Activated CD4-positive, alpha-beta T cell treated with anti-CD3 and anti-CD28 coated beads for 1 hour (primary cell): ENCODE measurements around the gene ISCA2.
"Not testable (repeated sequence)": the region's sequence is repeated elsewhere in the genome, so short reads cannot be mapped to it uniquely, and the experiment has no call there.

ENCODE experiments used
- DNase-seq: peaks from one replicate; pipeline ENCODE4 v3.0.0-alpha.2; 2020

Gene ISCA2

DNA sequence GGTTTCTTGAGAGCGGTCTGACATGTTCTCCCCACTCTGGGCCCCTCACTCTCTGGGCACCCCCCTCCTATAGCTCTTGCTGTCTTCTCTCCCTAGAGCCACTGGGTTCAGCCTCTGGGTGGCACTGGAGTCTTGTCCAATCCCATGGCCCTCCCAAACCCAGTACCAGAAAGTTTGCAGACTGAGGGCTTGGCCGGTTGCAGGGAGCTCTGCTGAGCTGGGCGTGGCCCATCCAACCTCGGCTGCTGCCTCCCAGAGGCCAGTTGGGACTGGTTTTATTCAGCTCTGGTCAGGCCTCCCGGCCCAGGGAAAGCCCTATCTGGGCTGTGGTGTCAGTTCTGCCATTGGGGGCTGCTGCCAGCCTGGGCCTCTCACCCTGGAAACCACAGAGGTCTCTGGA is 37.9 kb downstream of the ISCA2 start:
- no peak for DNase-seq

DNA sequence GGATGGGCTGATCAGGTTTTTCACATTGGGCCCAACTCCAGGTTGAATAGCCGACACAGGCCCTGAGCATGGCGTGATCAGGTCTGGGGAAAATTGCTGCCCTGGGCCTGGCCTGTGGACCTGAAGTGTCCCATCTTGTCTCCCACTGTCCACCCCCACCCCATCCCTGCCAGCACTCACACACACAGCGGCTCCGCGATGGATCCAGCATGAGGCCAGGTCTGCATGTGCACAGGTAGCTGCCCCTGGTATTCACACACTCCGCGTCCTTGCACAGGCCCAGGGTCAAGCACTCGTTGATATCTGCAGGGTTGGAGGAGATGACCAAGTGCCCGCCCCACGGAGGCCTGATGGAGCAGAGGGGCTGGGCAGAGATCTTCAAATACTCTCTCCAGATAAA is 38.7 kb downstream of the ISCA2 start:
- no peak for DNase-seq

DNA sequence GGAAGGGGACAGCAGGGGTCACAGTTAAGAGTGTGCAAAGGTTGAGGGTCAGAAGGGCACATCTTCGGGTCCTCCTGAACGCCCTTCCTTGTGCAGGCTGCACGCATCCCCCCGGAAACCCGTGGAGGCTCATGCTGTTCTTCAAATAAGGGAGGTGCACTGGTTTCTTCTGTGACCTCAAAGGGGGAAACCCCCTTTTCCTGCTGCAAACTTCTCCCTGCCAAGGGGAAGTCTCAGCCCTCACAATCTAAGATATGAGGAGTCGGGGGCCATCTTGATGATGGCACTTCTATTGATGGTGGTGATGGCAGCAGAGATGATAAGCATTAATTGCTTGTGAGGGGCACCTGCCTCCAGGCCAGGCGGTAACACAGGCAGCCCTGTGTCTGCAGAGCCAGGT is 40.0 kb downstream of the ISCA2 start:
- no peak for DNase-seq

DNA sequence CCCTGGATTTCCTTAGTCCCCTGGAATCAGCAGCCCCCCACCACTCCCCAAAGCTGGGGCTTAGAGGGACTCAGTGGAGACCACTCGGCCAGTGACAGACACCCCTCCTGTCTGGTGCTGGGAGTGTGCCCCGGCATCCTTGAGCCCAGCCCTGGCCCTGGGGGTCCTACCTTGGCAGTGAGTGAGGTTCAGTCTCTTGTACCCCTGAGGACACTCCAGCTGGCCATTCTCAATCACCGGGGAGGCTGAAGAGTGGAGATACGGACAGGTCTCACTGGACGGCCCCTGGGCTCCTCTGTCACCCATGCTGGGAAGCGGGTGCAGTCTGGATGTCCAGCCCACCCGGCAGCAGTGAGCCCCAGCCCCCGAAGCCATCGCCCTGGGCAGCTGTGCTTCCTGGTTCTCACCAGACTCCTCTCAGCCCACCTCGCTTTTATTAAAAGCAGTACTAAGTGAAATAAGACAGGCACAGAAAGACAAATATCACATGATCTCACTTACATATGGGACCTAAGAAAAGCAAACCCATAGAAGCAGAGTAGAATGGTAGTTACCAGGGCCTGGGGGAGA is 42.3 kb downstream of the ISCA2 start:
- no peak for DNase-seq

DNA sequence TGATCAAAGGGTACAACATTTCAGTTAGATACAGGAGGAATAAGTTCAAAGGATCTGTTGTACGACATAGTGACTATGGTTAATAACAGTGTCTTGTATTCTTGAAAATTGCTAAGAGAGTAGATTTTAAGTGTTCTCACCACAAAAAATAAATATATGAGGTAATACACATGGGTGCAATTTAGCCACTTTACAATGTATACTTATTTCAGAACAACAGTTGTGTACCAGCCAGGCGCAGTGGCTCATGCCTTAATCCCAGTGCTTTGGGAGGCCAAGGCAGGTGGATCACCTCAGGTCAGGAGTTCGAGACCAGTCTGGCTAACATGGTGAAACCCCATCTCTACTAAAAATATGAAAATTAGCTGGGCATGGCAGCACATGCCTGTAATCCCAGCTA is 42.8 kb downstream of the ISCA2 start:
- not testable (repeated sequence) for DNase-seq

DNA sequence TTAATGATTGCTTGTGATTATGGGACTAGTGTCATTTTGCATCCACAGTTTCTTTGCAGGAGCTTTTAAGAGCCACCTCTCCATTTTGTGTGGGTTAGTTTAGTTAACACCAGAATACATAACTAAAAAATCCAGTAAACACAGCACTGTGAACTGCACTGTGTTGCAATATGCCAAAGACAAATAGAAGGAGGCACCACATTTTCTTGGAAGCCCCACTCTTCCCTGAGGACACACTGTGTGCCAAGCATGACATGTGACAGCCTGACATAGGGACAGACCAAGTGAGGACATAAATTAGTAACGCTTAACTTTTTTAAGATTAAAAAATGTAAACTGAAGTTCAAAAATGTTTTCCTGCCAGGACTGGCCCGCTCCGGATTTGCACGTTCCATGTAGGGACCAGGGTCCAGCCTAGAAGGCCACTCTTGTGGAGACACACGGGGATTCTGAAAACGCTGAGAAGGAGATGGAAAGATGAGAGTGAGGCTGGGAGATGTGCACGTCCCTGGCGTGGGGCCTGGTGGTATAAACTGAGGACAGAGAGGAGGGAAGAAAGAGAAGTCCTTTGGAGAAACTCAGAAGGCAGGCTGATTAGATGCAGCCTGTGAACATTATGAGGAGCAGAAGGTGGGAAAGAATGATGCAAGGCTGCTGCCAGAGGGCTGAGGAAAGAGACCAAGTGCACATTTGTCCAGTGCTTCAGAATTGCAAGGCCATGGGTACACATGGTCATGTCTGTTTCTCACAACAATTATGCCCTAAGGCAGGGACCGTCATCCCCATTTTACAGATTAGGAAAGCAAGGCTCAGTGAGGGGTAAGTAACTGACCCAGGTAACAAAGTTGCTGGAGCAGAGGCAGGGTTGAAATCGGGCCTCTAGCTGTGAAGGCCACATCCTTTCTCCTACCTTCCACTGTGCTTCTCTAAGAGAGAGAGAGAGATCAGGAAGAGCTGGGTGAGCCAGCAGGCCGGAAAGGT is 45.1 kb downstream of the ISCA2 start:
- no peak for DNase-seq

DNA sequence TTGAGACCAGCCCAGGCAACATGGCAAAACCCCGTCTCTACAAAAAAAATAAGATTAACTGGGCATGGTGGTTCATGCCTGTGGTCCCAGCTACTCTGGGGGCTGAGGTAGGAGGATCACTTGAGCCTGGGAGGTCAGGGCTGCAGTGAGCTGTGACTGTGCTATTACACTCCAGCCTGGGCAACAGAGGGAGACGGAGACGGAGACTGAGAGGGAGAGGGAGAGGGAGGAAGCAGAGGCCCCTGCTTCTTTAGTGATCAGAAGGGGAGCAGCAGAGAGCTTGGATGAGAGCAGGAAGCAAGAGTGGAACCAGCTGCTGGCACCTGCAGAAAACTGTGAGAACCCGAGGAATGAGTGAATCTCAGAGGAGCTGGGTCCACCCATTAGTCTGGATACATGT is 45.9 kb downstream of the ISCA2 start:
- no peak for DNase-seq

DNA sequence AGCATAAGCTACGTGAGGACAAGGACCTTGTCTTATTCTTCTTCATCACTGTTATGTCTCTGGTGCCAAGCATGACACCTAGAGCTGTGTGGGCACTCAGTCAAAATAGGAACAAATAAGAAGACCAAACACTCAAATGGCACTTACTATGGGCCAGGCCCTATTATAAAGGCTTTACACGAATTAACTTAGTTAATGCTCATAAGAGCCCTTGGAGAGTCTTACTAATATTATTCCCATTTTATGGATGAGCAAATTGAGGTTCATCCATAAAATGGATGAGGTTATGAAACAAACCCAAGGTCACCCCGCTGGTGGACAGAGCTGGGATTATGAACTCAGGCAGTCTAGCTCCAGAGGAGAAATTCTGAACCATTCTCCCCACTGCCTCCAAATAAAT is 47.7 kb downstream of the ISCA2 start:
- no peak for DNase-seq

DNA sequence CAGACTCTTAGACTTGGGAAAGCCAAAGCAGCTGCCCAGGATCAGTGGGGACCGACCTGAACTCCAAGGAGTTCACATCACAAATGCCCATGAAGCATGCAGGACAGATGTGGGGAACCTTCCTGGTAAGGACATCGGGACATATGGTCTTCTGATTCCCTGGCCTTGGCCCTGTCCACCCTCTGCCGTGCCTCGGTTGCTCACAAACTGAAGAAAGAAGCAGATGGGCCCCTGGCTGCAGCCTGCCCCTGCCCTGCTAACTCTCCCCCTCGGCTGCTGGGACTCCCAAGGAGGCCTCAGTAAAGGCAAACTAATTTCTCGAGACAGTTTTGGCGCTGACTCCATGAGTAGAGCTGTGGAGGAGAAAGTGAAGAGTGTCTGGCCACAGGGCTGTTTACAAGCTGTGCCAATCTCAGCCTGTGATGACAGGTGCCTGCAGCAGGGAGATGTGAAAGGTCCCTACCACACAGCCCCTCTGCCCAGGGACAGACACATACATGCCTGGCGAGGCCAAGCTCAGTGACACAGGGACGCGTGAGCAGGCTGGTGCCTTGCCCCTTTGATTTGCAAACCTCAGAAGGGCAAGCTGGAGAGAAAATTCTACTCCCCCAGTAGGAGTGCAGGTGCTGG is 48.6 kb downstream of the ISCA2 start:
- no peak for DNase-seq

DNA sequence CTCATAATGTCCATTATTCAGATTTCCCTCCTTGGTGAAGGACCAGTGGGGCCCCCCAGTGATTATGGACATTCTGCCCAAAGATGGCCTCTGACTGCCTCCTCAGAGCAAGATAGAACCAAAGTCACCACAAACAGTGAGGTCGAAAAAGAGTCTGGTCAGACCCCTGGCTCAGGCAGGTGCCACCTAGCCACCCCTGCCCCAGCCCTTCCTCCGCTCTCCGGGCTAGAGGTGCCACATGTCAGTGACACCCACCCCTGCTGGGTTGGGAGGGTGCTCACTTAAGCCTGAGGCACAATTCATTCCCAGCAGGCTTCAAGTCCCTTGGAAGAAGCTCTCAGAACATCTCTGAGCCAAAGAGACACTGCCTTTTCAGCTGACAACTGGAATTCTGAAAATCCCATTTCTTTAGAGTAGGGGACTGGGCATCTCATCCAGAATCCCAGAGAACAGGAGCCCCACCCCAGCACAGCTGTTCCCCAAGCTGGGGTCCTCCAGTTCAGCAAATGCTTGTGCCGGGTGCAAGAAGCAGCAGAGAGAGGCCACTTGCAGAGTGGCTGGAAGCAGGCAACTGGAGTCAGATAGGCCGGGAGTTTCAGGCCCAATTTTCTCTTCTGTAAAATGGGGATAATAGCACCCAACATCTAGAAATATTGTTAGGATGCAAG is 50.3 kb downstream of the ISCA2 start:
- DNase-seq, result no peak

DNA sequence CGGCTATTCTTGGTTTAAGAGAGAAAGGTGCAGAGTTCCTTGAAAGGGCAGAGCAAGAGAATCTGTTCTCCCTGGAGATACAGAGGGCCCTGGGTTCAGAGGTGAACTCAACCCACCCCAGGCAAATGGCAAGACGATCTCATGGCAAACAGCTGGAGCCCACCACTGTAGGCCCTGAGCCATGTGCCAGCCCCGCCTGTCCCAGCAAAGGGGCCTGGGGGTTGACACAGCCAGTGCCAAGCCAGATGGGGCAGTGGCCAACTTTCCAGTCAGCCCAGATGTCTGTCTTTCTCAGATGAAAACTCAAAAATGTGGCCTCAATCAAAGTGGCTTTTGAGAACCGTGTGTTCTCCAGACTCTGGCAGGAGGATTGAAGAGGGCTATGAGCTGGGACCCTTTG is 51.8 kb downstream of the ISCA2 start:
- DNase-seq, result no peak

DNA sequence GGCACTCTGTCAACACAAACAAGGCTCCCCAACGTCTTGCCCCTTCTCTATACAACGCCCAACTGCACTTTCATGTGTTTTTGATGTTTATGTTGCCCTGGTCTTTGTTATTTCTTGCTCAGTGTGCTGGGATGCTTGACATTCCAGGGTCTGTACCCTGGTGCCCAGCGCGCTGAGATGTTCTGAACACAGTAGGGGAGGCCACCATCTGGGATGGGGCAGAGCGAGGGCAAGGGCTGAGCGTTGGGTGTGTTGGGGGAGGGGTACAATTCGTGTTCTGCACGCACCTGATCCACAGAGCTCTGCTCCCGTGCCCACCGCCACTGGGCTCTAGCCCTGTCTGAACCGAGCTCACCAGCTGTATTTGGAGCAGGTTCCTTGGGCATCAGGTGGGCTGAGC is 52.9 kb downstream of the ISCA2 start:
- DNase-seq, result no peak
